HG03439 (cell line): ENCODE data around the gene PLK4.

Experiments used
- ATAC-seq: cut with Tn5 transposase; IDR thresholded peaks from one replicate; pipeline ENCODE4 v1.9.1; 2021; ENCODE audit warnings: mild to moderate bottlenecking, moderate library complexity; ENCODE audit not compliant: unreplicated experiment

Gene PLK4

GRCh38 chr4:127880763-127881562 lies at the start of gene PLK4:
Gene PLK4, plus strand, starts transcription at chr4:127880893. Its CDS starts 242 bp downstream, at chr4:127881135.
- ATAC-seq: peak; percentile 93

- ATAC-seq: peak; percentile 49
Measured at GRCh38 chr4:127832585-127832984, 48.1 kb upstream of the PLK4 start.

- no peak for ATAC-seq
Measured at GRCh38 chr4:127843704-127844600, 36.7 kb upstream of the PLK4 start.

GRCh38 chr4:127844601-127845116 lies 36.0 kb upstream of the PLK4 start:
- ATAC-seq: no peak

GRCh38 chr4:127846061-127846460 lies 34.6 kb upstream of the PLK4 start:
- ATAC-seq: no peak

GRCh38 chr4:127846765-127847164 lies 33.9 kb upstream of the PLK4 start:
- no peak for ATAC-seq

- ATAC-seq: no peak
Measured at GRCh38 chr4:127849505-127850234, 31.0 kb upstream of the PLK4 start.

- no peak for ATAC-seq
Measured at GRCh38 chr4:127852661-127853060, 28.0 kb upstream of the PLK4 start.

GRCh38 chr4:127856196-127856812 lies 24.4 kb upstream of the PLK4 start:
- ATAC-seq: no peak

GRCh38 chr4:127856813-127857447 lies 23.8 kb upstream of the PLK4 start:
- ATAC-seq: peak; percentile 87

GRCh38 chr4:127857641-127858040 lies 23.1 kb upstream of the PLK4 start:
- ATAC-seq: no peak

GRCh38 chr4:127868196-127868595 lies 12.5 kb upstream of the PLK4 start:
- ATAC-seq: no peak

- no peak for ATAC-seq
Measured at GRCh38 chr4:127870281-127870680, 10.4 kb upstream of the PLK4 start.

- ATAC-seq: no peak
Measured at GRCh38 chr4:127870688-127871087, 10.0 kb upstream of the PLK4 start.

- no peak for ATAC-seq
Measured at GRCh38 chr4:127875791-127876190, 4.9 kb upstream of the PLK4 start.

GRCh38 chr4:127881563-127881864 lies 821 bp downstream of the PLK4 start:
- ATAC-seq: peak; percentile 37

- ATAC-seq: no peak
Measured at GRCh38 chr4:127888559-127888958, 7.9 kb downstream of the PLK4 start.

- no peak for ATAC-seq
Measured at GRCh38 chr4:127889903-127890302, 9.2 kb downstream of the PLK4 start.

- ATAC-seq: no peak
Measured at GRCh38 chr4:127896069-127896468, 15.4 kb downstream of the PLK4 start.

GRCh38 chr4:127896528-127896927 lies 15.8 kb downstream of the PLK4 start:
- ATAC-seq: no peak
